WERI-Rb-1 (cell line): ENCODE data around the gene SLC24A3.

ENCODE experiments used
- DNase-seq: peaks from one replicate; pipeline ENCODE4 v3.0.0-alpha.2; 2020
- H3K27ac ChIP-seq: fragments of 250-450 bp; sonication (Bioruptor Pico); 2 replicates; pipeline ENCODE4 v1.5.1; 2020; ENCODE audit warnings: mild to moderate bottlenecking, moderate library complexity
- H3K27me3 ChIP-seq: fragments of 250-450 bp; sonication (Bioruptor Pico); 2 replicates; pipeline ENCODE4 v1.5.1; 2021; ENCODE audit warnings: mild to moderate bottlenecking, low read depth, moderate library complexity; ENCODE audit not compliant: insufficient read depth, severe bottlenecking
- H3K36me3 ChIP-seq: fragments of 250-450 bp; sonication (Bioruptor Pico); 2 replicates; pipeline ENCODE4 v1.5.1; 2020; ENCODE audit warnings: mild to moderate bottlenecking, moderate library complexity
- H3K4me3 ChIP-seq: 2 replicates; pipeline ENCODE4 v1.5.1; 2011; ENCODE audit warnings: low read depth, mild to moderate bottlenecking, control low read depth, low read length
- H3K9me3 ChIP-seq: fragments of 250-450 bp; sonication (Bioruptor Pico); 2 replicates; pipeline ENCODE4 v1.5.1; 2021; ENCODE audit warnings: mild to moderate bottlenecking, moderate library complexity; ENCODE audit not compliant: severe bottlenecking
- TF ChIP-seq, protein P1 (sequence below): IDR thresholded peaks from 2 replicates; pipeline ENCODE4 v1.5.1; 2011; ENCODE audit warnings: low read depth, mild to moderate bottlenecking, control low read depth, inconsistent platforms, low read length

Gene SLC24A3

DNA sequence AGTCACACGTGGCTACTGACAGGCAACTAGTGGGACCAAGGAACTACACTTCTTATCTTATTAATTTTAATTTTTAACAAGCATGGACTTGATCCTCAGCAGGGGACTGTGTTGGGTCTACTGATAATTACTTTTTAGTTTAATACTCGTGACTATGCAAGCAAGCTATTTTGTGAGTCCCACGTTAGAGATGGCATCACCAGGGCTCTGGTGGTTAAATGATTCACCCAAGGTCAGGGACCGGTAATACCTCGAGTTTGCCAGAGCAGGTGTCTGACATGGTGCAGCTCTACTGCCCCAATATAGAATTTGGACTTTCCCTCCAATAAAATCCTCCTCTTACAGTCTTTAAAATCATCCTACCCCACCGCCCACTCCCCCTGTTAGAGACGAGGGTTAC is 447.0 kb downstream of the SLC24A3 start:
- Histone ChIP-seq H3K9me3 (no peaks in the 10 kb centered on the region), H3K36me3 (no peaks in the 10 kb centered on the region), H3K27me3 (peaks cover 94% of the 10 kb centered on the region), H3K27ac (no peak overlapping the region), H3K4me3 (no peak overlapping the region)
- no peak for DNase-seq
- TF ChIP-seq, protein P1, sequence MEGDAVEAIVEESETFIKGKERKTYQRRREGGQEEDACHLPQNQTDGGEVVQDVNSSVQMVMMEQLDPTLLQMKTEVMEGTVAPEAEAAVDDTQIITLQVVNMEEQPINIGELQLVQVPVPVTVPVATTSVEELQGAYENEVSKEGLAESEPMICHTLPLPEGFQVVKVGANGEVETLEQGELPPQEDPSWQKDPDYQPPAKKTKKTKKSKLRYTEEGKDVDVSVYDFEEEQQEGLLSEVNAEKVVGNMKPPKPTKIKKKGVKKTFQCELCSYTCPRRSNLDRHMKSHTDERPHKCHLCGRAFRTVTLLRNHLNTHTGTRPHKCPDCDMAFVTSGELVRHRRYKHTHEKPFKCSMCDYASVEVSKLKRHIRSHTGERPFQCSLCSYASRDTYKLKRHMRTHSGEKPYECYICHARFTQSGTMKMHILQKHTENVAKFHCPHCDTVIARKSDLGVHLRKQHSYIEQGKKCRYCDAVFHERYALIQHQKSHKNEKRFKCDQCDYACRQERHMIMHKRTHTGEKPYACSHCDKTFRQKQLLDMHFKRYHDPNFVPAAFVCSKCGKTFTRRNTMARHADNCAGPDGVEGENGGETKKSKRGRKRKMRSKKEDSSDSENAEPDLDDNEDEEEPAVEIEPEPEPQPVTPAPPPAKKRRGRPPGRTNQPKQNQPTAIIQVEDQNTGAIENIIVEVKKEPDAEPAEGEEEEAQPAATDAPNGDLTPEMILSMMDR = no peak

DNA sequence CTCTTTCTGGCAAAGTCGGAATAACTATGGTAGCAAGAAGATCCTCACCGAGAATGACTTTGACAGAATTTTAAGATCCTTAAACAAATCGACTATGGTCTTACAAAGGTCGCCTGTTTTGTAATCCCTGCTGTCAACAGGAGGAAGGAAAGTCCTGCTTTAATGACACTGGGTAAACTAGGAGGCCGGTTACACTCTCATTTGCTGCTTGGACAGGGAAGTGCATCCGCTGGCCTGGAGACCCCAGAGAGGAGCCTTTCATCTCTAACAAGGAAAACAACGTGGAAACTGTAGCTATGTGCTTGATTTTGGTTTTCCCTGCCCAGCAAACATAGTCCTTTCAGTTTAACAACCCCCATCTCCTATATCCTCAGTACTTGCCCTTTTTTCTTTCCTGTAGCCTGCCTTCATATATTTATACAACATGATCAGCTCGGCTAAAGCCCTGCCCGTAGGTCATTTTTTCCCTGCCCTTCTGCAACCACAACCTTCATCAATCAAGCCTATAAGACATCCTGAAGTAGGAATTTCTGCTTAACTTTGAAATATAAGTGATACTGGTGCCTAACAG is 448.5 kb downstream of the SLC24A3 start:
- TF ChIP-seq, protein P1 = no peak
- Histone ChIP-seq H3K36me3 (no peaks in the 10 kb centered on the region), H3K27me3 (peaks cover 95% of the 10 kb centered on the region), H3K4me3 (no peak overlapping the region), H3K27ac (no peak overlapping the region), H3K9me3 (no peaks in the 10 kb centered on the region)
- DNase-seq = no peak

DNA sequence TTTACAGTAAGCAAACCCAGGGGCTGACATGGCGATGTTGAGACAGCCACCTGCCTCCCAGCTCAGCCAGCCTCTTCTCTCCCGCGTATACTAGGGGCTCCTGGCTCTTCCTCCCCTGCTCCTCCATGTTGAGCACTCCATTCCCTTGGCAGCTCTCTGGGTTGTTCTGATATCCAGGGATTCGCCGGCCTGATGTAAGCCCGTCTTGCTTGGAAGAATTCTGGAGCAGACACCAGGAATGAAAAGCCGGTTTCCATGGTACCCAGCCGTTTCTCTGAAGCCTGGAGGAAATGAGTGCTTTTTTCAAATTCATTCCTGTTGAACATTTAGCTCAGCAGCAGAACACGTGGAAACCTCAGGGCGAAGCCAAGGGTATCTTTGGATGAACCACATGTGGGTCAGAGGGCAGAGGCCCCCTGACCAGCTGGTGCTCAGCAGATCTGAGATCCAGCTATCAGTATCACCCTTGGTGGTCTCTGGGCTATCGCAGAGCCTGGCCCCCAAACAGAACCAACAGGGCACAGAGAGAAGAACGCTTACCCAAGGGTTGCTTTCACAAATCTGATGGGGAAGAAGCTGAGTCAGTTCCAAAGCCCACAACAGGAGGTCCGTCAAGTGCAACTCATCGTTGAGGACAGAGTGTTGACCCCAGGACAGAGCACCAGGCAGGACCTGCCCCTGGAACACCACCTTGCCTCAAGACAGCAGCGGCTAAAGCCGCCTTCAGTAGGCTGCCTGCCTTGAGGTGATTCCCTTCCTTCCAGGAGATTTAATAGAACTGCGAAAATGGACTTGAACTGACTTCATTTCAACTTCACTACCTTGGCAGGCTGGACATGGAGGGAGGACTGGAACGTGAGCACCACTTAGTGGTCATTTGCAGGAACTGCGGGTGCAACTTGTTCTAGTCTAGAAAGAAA is 449.5 kb downstream of the SLC24A3 start:
- Histone ChIP-seq H3K9me3 (no peaks in the 10 kb centered on the region), H3K4me3 (no peak overlapping the region), H3K27me3 (peaks cover 97% of the 10 kb centered on the region), H3K36me3 (no peaks in the 10 kb centered on the region), H3K27ac (no peak overlapping the region)
- TF ChIP-seq, protein P1 = peak; percentile 87
- peak; percentile 43 for DNase-seq

DNA sequence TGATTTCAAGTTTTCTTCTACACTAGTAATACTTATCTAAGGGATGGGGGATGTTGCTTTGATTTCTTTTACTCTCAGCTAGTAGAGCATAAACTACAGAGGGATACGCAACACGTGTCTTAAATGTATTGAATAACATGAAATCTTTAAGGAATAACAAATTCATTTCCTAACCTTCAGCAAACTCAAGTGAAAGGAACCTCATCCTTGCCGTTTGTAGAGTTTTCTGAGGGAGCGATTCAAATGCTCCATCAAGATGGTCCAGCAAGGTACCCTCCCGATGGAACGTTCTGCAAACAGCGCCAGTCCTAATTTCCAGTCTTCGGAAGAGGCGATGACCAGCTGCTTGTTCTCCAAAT is 450.2 kb downstream of the SLC24A3 start:
- no peak for DNase-seq
- Histone ChIP-seq H3K36me3 (no peaks in the 10 kb centered on the region), H3K4me3 (no peak overlapping the region), H3K9me3 (no peaks in the 10 kb centered on the region), H3K27ac (no peak overlapping the region), H3K27me3 (peaks cover 97% of the 10 kb centered on the region)
- TF ChIP-seq, protein P1 = no peak

DNA sequence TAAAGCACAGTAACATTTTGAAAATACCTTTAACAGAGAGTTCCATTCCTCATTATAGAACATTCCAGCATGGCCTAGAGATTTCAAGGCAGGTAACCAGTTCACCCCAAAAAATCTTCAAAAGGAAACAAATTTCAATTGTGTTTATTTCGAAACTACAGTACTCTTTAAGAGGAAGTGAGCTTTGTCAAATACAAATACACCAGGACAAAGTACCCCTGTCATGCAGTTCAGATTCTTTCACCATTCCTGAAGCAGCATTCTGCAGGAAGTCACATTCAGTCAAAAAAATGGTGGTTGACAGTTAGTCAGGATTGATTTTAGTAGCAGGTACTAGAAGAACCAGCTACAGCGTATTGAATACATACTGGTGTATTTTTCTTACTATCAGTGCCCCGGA is 456.0 kb downstream of the SLC24A3 start:
- no peak overlapping the region for H3K4me3 ChIP-seq
- no peak overlapping the region for H3K27ac ChIP-seq
- TF ChIP-seq, protein P1 = no peak
- DNase-seq = no peak
- H3K36me3 ChIP-seq = no peaks in the 10 kb centered on the region
- peaks cover 99% of the 10 kb centered on the region for H3K27me3 ChIP-seq
- H3K9me3 ChIP-seq = no peaks in the 10 kb centered on the region
